DND-41 (cell line): ENCODE measurements around the gene KRTAP10-9.

Experiments
- ATAC-seq: fragments of 200-7000 bp; cut with Tn5 transposase; 3 replicates; pipeline ENCODE4 v1.9.1; 2021; ENCODE audit warnings: low read depth; ENCODE audit not compliant: insufficient read depth
- DNase-seq: peaks from one replicate; pipeline ENCODE4 v3.0.0-alpha.2; 2020
- H2AFZ ChIP-seq: 2 replicates; pipeline ENCODE4 v1.6.0; 2012; ENCODE audit warnings: low read depth, low read length
- H3K27ac ChIP-seq: 2 replicates; pipeline ENCODE4 v1.5.1; 2012; ENCODE audit warnings: low read length, inconsistent platforms
- H3K27me3 ChIP-seq: fragments of 200-600 bp; sonication (generic); 2 replicates; pipeline ENCODE4 v1.6.0; 2012; ENCODE audit warnings: low read length, mild to moderate bottlenecking, inconsistent platforms; ENCODE audit not compliant: insufficient read depth, poor library complexity
- H3K36me3 ChIP-seq: 2 replicates; pipeline ENCODE4 v1.5.1; 2012; ENCODE audit warnings: low read length, inconsistent platforms; ENCODE audit not compliant: insufficient read depth
- H3K4me1 ChIP-seq: 2 replicates; pipeline ENCODE4 v1.5.1; 2012; ENCODE audit warnings: mild to moderate bottlenecking, low read length; ENCODE audit not compliant: insufficient read depth
- H3K4me2 ChIP-seq: 2 replicates; pipeline ENCODE4 v1.6.0; 2012; ENCODE audit warnings: mild to moderate bottlenecking, moderate library complexity, low read length, inconsistent platforms; ENCODE audit not compliant: insufficient read depth
- H3K4me3 ChIP-seq, 2 experiments: fragments of 200-600 bp in 1 of 2; shearing (Covaris generic) in 1 of 2; 2 replicates each; pipeline ENCODE4 v1.5.1; 2012 to 2016; ENCODE audit warnings: inconsistent platforms in 2 of 2, low read length in 2 of 2, mild to moderate bottlenecking in 2 of 2, low read depth in 1 of 2, moderate library complexity in 1 of 2
- H3K79me2 ChIP-seq: 2 replicates; pipeline ENCODE4 v1.6.0; 2012; ENCODE audit warnings: low read length, inconsistent platforms; ENCODE audit not compliant: insufficient read depth
- H3K9ac ChIP-seq: 2 replicates; pipeline ENCODE4 v1.6.0; 2012; ENCODE audit warnings: low read depth, mild to moderate bottlenecking, inconsistent platforms, low read length, moderate library complexity
- H3K9me3 ChIP-seq: 2 replicates; pipeline ENCODE4 v1.5.1; 2012; ENCODE audit warnings: low read length, moderate library complexity, mild to moderate bottlenecking, inconsistent platforms; ENCODE audit not compliant: insufficient read depth, severe bottlenecking
- H4K20me1 ChIP-seq: 2 replicates; pipeline ENCODE4 v1.6.0; 2012; ENCODE audit warnings: low read length; ENCODE audit not compliant: insufficient read depth
- CTCF ChIP-seq: IDR thresholded peaks from 2 replicates; pipeline ENCODE4 v1.5.1; 2012; ENCODE audit warnings: borderline replicate concordance, low read length, moderate library complexity, mild to moderate bottlenecking; ENCODE audit not compliant: poor library complexity, severe bottlenecking; ENCODE audit errors: extremely low read depth
- EZH2 ChIP-seq: IDR thresholded peaks from 3 replicates; pipeline ENCODE4 v1.6.1; 2012; ENCODE audit warnings: borderline replicate concordance, low read depth, mild to moderate bottlenecking, moderate library complexity, low read length, inconsistent platforms; ENCODE audit not compliant: severe bottlenecking

Gene KRTAP10-9

GRCh38 chr21:44581158-44581557, 45.7 kb upstream of the KRTAP10-9 start:
- H3K79me2 ChIP-seq = no peaks in the 10 kb centered on the region
- no peak overlapping the region for H3K9ac ChIP-seq
- peaks cover 9% of the 10 kb centered on the region for H3K9me3 ChIP-seq
- no peaks in the 10 kb centered on the region for H4K20me1 ChIP-seq
- H3K36me3 ChIP-seq = no peaks in the 10 kb centered on the region
- ATAC-seq = no peak
- H3K4me2 ChIP-seq = no peak overlapping the region
- no peak overlapping the region for H3K4me3 ChIP-seq
- H2AFZ ChIP-seq = no peak overlapping the region
- no peak overlapping the region for H3K27ac ChIP-seq
- DNase-seq = no peak
- TF ChIP-seq CTCF (no peak), EZH2 (no peak)
- no peaks in the 10 kb centered on the region for H3K4me1 ChIP-seq
- H3K27me3 ChIP-seq = peaks cover 7% of the 10 kb centered on the region

DNA sequence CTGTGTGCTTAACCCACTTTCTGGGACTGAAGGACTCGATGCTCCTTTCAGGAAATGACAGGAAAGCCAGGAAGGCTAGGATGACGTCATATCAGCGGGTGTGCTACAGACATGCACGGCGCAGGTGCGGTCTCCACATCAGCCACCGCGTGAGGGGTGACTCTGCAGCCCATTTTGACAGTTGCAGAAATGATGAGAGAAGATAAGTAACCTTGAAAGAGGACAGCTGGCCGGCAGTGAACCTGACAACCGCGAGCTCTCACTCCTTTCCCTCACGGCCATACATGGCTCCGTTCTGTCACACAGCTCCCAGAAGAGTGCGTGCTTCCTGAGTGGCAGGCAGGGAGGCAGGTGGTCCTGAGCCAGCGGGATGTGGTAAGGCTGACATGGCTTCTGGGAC, 44.8 kb upstream of the KRTAP10-9 start:
- no peak for ATAC-seq
- no peaks in the 10 kb centered on the region for H3K4me1 ChIP-seq
- no peak overlapping the region for H3K9ac ChIP-seq
- H3K27ac ChIP-seq = no peak overlapping the region
- H3K4me3 ChIP-seq = no peak overlapping the region
- H3K36me3 ChIP-seq = no peaks in the 10 kb centered on the region
- peaks cover 9% of the 10 kb centered on the region for H3K9me3 ChIP-seq
- H3K79me2 ChIP-seq = no peaks in the 10 kb centered on the region
- no peak for DNase-seq
- no peak for TF ChIP-seq CTCF
- TF ChIP-seq EZH2 = no peak
- H2AFZ ChIP-seq = no peak overlapping the region
- H3K27me3 ChIP-seq = peaks cover 7% of the 10 kb centered on the region
- H4K20me1 ChIP-seq = no peaks in the 10 kb centered on the region
- no peak overlapping the region for H3K4me2 ChIP-seq

- Histone ChIP-seq H4K20me1 (no peaks in the 10 kb centered on the region), H3K36me3 (no peaks in the 10 kb centered on the region), H3K27ac (no peak overlapping the region), H3K4me1 (no peaks in the 10 kb centered on the region), H3K4me2 (no peak overlapping the region), H3K27me3 (peaks cover 7% of the 10 kb centered on the region), H2AFZ (no peak overlapping the region), H3K4me3 (no peak overlapping the region), H3K9me3 (peaks cover 9% of the 10 kb centered on the region), H3K79me2 (no peaks in the 10 kb centered on the region), H3K9ac (no peak overlapping the region)
- no peak for TF ChIP-seq EZH2
- TF ChIP-seq CTCF = no peak
- no peak for DNase-seq
- no peak for ATAC-seq
Observed at GRCh38 chr21:44583089-44583799, 43.6 kb upstream of the KRTAP10-9 start.
